Nephron (organoid): ENCODE results near the gene PCSK7.
A peak's percentile ranks its signal among the peaks of the same experiment; 100 is the strongest.

Source experiments
- H3K27ac Mint-ChIP-seq, 3 experiments: 2 replicates each; pipeline ENCODE4 v1.8.0; 2020; ENCODE audit warnings: mixed read lengths in 3 of 3, mild to moderate bottlenecking in 2 of 3, moderate library complexity in 1 of 3
- H3K27me3 Mint-ChIP-seq: 2 replicates; pipeline ENCODE4 v1.8.0; 2021; ENCODE audit warnings: low read depth, mild to moderate bottlenecking, moderate library complexity, mixed read lengths
- H3K36me3 Mint-ChIP-seq: 2 replicates; pipeline ENCODE4 v1.8.0; 2020; ENCODE audit warnings: low read depth, mixed read lengths
- H3K4me1 Mint-ChIP-seq: 2 replicates; pipeline ENCODE4 v1.8.0; 2020; ENCODE audit warnings: mixed read lengths
- H3K4me3 Mint-ChIP-seq, 3 experiments: 2 replicates each; pipeline ENCODE4 v1.8.0; 2020; ENCODE audit warnings: mild to moderate bottlenecking in 3 of 3, mixed read lengths in 3 of 3, moderate library complexity in 2 of 3
- H3K9me3 Mint-ChIP-seq: 2 replicates; pipeline ENCODE4 v1.8.0; 2020; ENCODE audit warnings: mixed read lengths
- TF ChIP-seq, protein P1 (sequence below), 3 experiments: fragments of 200-600 bp; sonication (generic); IDR thresholded peaks; one replicate each; pipeline ENCODE4 v1.5.0; 2021; ENCODE audit warnings: antibody characterized with exemption in 3 of 3; ENCODE audit not compliant: unreplicated experiment in 3 of 3

Gene PCSK7

DNA sequence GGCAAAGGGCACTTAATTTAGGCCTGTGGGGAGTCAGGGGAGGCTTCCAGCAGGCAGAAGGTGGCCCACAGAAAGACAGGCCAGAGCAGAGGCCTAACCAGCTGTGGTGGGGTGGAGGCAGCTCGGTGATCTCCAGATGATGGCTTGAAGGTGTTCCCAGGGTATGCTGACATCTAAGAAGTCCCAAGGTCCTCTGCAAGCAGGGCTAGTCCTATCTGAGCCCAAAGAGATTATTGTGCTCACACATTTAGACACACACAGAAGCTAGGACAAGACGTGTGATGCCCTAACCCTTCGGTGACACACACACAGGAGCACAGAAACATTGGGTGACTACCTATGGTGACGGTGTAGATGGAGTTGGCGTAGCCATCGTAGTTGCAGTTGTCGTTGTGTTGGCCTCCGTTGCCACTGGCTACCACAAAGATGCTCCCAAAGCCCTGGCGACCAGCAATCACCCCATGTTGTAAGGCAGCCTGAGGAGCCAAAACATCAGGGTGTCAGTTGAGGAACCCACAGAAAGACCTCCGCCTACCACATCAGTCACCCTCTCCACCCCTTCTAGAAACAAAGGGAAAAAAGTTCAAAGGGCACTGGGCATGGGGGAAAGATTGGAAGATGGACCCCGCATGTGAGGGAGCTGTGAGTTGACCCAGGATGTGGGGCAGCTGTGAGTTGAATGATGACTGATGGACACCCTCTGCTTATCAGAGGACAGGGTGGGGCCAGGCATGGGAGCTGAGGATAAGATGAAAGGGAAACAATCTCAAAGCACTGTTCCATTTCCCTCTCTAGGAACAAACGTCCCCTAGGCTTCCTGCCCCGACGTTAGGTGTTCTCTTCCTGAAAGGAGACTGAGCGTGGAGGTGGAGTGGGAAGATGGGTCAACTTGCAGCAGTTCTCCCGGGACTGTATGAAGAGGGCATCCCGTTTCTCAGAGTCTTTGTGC is 7.9 kb downstream of the PCSK7 start:
- TF ChIP-seq, protein P1, sequence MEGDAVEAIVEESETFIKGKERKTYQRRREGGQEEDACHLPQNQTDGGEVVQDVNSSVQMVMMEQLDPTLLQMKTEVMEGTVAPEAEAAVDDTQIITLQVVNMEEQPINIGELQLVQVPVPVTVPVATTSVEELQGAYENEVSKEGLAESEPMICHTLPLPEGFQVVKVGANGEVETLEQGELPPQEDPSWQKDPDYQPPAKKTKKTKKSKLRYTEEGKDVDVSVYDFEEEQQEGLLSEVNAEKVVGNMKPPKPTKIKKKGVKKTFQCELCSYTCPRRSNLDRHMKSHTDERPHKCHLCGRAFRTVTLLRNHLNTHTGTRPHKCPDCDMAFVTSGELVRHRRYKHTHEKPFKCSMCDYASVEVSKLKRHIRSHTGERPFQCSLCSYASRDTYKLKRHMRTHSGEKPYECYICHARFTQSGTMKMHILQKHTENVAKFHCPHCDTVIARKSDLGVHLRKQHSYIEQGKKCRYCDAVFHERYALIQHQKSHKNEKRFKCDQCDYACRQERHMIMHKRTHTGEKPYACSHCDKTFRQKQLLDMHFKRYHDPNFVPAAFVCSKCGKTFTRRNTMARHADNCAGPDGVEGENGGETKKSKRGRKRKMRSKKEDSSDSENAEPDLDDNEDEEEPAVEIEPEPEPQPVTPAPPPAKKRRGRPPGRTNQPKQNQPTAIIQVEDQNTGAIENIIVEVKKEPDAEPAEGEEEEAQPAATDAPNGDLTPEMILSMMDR (IDR thresholded peaks at IDR 0.05; ENCODE audit: unreplicated experiment in 3 of 3) = no peak
- H3K9me3 Mint-ChIP-seq = no peaks in the 10 kb centered on the region
- H3K36me3 Mint-ChIP-seq = peaks cover 23% of the 10 kb centered on the region
- H3K4me3 Mint-ChIP-seq = no peak overlapping the region
- peaks cover 58% of the 10 kb centered on the region for H3K4me1 Mint-ChIP-seq
- H3K27me3 Mint-ChIP-seq = no peaks in the 10 kb centered on the region
- peak overlapping the region; percentile 41 to 70 (median 61) for H3K27ac Mint-ChIP-seq

DNA sequence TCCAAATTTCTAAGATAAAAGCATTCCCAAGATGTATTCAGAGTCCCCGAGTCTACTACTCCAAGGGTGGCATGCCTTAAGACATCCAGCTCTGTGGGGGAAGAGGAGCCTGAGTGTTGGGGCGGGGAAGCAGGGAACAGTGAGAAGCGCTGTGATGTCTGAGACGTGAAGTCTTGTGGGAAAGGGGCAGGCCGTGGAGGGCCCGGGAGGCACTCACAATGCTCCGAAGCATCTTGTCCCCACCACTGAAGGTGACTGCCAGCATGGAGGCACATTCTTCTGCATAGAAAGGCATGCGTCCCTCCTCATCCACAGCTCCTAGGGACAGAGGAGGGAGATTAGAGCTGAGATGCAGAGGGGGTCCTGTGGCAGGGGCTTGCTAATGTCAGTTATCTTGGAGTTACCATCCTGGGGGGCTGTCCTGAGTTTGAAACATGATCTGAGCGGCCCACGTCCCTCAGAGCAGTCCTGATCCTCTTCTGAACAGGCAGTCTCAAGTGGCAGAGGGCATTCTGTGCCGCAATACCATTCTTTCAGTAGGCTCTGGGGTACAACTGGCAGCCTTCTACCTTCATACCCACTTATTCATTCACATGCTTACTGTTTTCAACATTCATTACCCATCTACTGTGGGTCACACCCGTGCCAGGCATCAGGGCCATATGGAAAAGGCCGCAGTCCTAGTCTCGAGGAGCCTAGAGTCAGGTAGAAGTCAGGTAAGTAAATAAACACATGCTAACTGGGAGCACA is 8.7 kb downstream of the PCSK7 start:
- Mint-ChIP-seq H3K9me3 (no peaks in the 10 kb centered on the region), H3K27me3 (no peaks in the 10 kb centered on the region), H3K27ac (peak overlapping the region; percentile 29 to 94 (median 38)), H3K4me1 (peaks cover 67% of the 10 kb centered on the region), H3K4me3 (no peak overlapping the region), H3K36me3 (peaks cover 28% of the 10 kb centered on the region)
- TF ChIP-seq, protein P1 (IDR thresholded peaks at IDR 0.05; ENCODE audit: unreplicated experiment in 3 of 3) = no peak

GRCh38 chr11:117221775-117222517 is 9.9 kb downstream of the PCSK7 start:
- Mint-ChIP-seq H3K27ac (peak overlapping the region; percentile 73 to 94 (median 93)), H3K27me3 (no peaks in the 10 kb centered on the region), H3K4me3 (peak overlapping the region in 2 of 3 experiments; percentile 1 to 18), H3K9me3 (no peaks in the 10 kb centered on the region), H3K36me3 (peaks cover 33% of the 10 kb centered on the region), H3K4me1 (peaks cover 79% of the 10 kb centered on the region)
- TF ChIP-seq, protein P1 (IDR thresholded peaks at IDR 0.05; ENCODE audit: unreplicated experiment in 3 of 3) = peak in 1 of 3 experiments; percentile 11

GRCh38 chr11:117220999-117221774 is 10.7 kb downstream of the PCSK7 start:
- Mint-ChIP-seq H3K27ac (peak overlapping the region; percentile 73 to 94 (median 93)), H3K36me3 (peaks cover 30% of the 10 kb centered on the region), H3K4me3 (peak overlapping the region in 1 of 3 experiments; percentile 41), H3K4me1 (peaks cover 76% of the 10 kb centered on the region), H3K9me3 (no peaks in the 10 kb centered on the region), H3K27me3 (no peaks in the 10 kb centered on the region)
- TF ChIP-seq, protein P1 (IDR thresholded peaks at IDR 0.05; ENCODE audit: unreplicated experiment in 3 of 3) = no peak

DNA sequence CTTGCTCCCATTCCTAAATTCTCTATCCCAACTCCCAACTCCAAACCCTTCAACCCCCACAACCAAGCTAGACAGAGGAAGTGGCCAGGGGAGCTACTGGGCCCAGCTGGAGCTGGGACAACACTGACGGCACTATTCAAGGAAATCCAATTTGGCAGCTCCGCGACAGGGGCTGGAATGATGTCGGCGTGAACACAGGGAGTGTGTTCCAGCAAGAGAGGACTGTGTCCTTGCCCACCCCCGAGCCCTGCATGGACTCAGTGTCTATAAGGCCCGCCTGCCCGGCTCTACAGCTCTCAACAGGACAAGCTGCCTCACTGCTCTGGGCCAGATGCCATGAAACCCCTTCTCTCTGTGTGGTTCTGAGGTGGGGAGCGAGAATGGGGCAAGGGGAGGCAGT is 11.3 kb downstream of the PCSK7 start:
- Mint-ChIP-seq H3K4me1 (peaks cover 76% of the 10 kb centered on the region), H3K9me3 (no peaks in the 10 kb centered on the region), H3K27me3 (peaks cover 4% of the 10 kb centered on the region), H3K4me3 (peak overlapping the region in 1 of 3 experiments; percentile 16), H3K36me3 (peaks cover 30% of the 10 kb centered on the region), H3K27ac (peak overlapping the region; percentile 73 to 94 (median 93))
- TF ChIP-seq, protein P1 (IDR thresholded peaks at IDR 0.05; ENCODE audit: unreplicated experiment in 3 of 3) = no peak
